Neutrophil (primary cell): ENCODE data around the gene PTAFR.

ENCODE experiments used
- H3K27ac ChIP-seq: fragments of 200-600 bp; sonication (generic); 2 replicates; pipeline ENCODE4 v1.5.1; 2016; ENCODE audit warnings: mild to moderate bottlenecking, moderate library complexity
- H3K27me3 ChIP-seq: fragments of 200-600 bp; sonication (generic); 2 replicates; pipeline ENCODE4 v1.6.0; 2016; ENCODE audit warnings: mild to moderate bottlenecking
- H3K36me3 ChIP-seq: fragments of 200-600 bp; sonication (generic); 2 replicates; pipeline ENCODE4 v1.5.1; 2017
- H3K4me1 ChIP-seq, 2 experiments: fragments of 200-600 bp in 1 of 2; sonication (generic) in 1 of 2; 1 replicate in 1 of 2; 2 replicates in 1 of 2; pipeline versions ENCODE4 v1.5.1 to v1.6.1; 2013 to 2016; ENCODE audit warnings: low read depth in 1 of 2, low read length in 1 of 2, mild to moderate bottlenecking in 1 of 2, moderate library complexity in 1 of 2; ENCODE audit not compliant: control insufficient read depth in 1 of 2, insufficient read depth in 1 of 2
- H3K4me3 ChIP-seq, 2 experiments: fragments of 200-600 bp in 1 of 2; sonication (generic) in 1 of 2; 1 replicate in 1 of 2; 2 replicates in 1 of 2; pipeline ENCODE4 v1.5.1; 2013 to 2016; ENCODE audit warnings: low read depth in 1 of 2, low read length in 1 of 2, mild to moderate bottlenecking in 1 of 2, moderate library complexity in 1 of 2
- H3K9me3 ChIP-seq: fragments of 200-600 bp; sonication (generic); 2 replicates; pipeline ENCODE4 v1.5.1; 2016
- CTCF ChIP-seq: fragments of 200-600 bp; sonication (generic); IDR thresholded peaks from 2 replicates; pipeline ENCODE4 v1.5.1; 2016; ENCODE audit warnings: antibody characterized with exemption

PTAFR gene

GRCh38 chr1:28180306-28181305, 4.1 kb upstream of the PTAFR start:
- H3K36me3 ChIP-seq: no peaks in the 10 kb centered on the region
- no peaks in the 10 kb centered on the region for H3K27me3 ChIP-seq
- TF ChIP-seq CTCF: no peak
- no peaks in the 10 kb centered on the region for H3K9me3 ChIP-seq
- H3K4me1 ChIP-seq: peaks cover 59 to 60% of the 10 kb centered on the region in 2 experiments
- H3K27ac ChIP-seq: peak overlapping the region; percentile 85
- H3K4me3 ChIP-seq: peak overlapping the region; percentile 12 to 30

DNA sequence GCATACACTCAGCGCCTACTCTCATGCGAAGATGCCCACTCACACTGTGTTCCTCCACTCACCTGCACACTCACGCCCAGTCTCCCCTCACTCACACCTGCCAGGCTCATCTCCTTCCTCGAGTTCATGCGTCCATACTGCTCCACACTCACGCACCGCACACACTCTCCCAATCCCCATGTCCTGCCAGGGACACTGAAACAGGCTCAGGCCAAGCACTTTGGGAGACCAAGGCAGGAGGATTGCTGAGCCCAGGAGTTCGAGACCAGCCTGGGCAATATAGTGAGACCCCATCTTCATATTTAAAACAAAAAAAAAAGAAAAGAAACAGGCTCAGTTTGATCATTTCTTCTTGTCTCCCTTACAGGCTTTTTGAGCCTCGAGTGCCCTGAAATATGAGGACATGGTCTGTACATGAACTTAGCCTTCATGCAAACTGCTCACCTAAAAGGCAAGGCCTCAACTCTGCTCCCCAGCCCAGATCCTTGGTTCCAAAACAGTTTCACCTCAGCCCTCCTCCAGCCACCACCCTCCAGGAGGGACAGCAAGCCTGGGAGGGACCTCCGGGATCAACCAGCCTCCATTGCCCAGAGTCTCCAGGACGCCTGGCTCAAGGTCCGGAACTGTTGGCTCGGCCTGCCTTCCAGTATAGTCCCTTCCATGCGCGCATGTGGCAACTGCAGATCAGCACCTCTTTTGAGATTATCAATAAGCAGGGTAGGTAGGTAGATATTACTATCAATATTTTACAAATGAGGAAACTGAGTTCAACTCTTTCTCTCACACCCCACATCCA, 2.4 kb upstream of the PTAFR start:
- Histone ChIP-seq H3K27me3 (no peaks in the 10 kb centered on the region), H3K4me1 (peaks cover 67 to 76% of the 10 kb centered on the region in 2 experiments)

DNA sequence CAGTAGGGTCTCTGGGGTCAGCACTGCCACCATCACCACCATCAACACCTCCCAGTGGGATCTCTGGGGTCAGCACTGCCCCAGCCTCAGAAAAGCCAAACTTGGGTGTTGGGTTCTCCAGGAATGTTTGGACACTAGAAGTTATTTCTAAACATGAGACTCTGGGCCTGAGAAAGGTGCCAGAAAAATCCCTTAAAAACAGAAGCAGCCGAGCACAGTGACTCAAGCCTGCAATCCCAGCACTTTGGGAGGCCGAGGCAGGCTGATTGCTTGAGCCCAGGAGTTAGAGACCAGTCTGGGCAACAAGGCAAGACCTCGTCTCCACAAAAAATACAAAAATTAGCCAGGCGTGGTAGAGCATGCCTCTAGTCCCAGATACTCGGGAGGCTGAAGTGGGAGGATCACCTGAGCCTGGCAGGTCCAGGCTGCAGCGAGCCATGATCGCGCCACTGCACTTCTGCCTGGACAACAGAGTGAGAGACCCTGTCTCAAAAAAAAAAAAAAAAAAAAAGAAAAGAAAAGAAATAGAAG, 470 bp downstream of the PTAFR start:
- Histone ChIP-seq H3K4me1 (peaks cover 70 to 90% of the 10 kb centered on the region in 2 experiments), H3K27me3 (no peaks in the 10 kb centered on the region), H3K9me3 (no peaks in the 10 kb centered on the region), H3K36me3 (peaks cover 27% of the 10 kb centered on the region), H3K27ac (peak overlapping the region; percentile 98), H3K4me3 (peak overlapping the region; percentile 93 to 97)
- TF ChIP-seq CTCF: no peak

More for the DNA sequence above, 2.4 kb upstream of the PTAFR start:
- H3K4me3 ChIP-seq: no peak overlapping the region
- H3K36me3 ChIP-seq: peaks cover 7% of the 10 kb centered on the region
- no peak for TF ChIP-seq CTCF
- H3K27ac ChIP-seq: peak overlapping the region; percentile 38
- H3K9me3 ChIP-seq: no peaks in the 10 kb centered on the region

GRCh38 chr1:28173980-28174297, 2.6 kb downstream of the PTAFR start:
- Histone ChIP-seq H3K27ac (peak overlapping the region; percentile 98), H3K27me3 (no peaks in the 10 kb centered on the region), H3K4me3 (peak overlapping the region; percentile 93 to 97), H3K36me3 (peaks cover 47% of the 10 kb centered on the region), H3K4me1 (peaks cover 73 to 91% of the 10 kb centered on the region in 2 experiments), H3K9me3 (no peaks in the 10 kb centered on the region)
- TF ChIP-seq CTCF: no peak

DNA sequence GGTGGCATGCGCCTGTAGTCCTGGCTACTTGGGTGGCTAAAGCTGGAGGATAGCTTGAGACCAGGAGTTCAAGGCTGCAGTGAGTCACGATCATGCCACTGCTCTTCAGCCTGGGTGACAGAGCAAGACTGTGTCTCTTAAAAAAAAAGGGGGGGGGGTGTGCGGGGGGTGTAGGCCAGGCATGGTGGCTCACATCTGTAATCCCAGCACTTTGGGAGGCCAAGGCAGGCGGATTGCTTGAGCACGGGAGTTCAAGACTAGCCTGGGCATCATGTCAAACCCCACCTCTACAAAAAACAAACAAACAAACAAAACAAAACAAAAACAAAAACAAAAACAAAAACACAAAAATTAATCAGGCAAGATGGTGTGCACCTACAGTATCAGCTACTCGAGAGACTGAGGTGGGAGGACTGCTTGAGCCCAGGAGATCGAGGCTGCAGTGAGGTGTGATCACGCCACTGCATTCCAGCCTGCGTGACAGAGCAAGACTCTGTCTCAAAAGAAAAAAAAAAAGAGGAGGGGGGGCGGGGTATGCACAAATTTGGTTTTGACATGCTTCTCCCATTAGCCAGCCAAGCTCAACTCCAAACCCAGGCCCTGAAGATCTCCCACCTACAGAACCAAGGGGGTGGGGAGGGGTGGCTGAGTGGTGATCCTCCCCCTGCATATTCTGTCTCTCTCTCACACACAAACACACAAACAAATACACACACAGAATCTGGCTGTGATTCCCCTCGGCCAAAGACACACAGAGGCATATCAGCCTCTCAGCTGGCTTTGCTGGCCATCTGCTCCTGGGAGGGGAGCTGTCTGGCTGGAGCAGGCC, 3.1 kb downstream of the PTAFR start:
- no peaks in the 10 kb centered on the region for H3K27me3 ChIP-seq
- peak overlapping the region; percentile 98 for H3K27ac ChIP-seq
- no peaks in the 10 kb centered on the region for H3K9me3 ChIP-seq
- peaks cover 75 to 92% of the 10 kb centered on the region in 2 experiments for H3K4me1 ChIP-seq
- peaks cover 53% of the 10 kb centered on the region for H3K36me3 ChIP-seq
- H3K4me3 ChIP-seq: peak overlapping the region; percentile 93 to 97
- no peak for TF ChIP-seq CTCF
